ENCODE results near the gene CPEB4. TPM values are rescaled to one million over a fixed set of nuclear protein-coding genes. Genes with fewer than 3 reads are reported as not detected.

Gene CPEB4
- total RNA-seq, 1 experiment from 2014 or later: 11.1 TPM

DNA sequence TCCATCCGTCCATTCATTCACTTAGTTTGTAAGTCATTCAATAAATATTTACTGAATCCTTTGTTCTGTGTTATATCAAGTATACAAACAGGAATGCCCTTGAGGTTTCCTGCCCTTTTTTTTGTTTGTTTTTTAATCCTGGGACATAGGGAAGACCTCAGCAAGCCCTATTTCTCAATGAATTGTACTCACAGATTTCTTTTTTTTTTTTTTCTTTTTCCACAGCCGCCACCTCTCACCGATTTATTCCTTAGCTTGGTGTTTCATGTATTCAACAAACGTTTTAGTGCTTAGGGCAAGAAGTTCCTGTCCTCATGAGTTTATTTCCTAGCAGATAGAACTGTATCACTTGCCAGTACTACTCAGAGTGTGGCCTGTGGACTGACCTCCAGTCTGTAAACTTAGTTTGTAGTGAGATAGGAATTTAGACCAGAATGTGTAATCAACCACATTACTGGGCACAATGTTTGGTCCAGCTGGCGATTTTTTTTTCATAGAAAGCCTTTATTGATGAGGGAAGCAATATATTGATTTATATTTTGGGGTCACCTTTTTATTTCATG, 65.5 kb downstream of the CPEB4 start (continued):
- TF ChIP-seq SIN3A (IDR thresholded peaks at IDR 0.05; ENCODE audit: low read depth): no peak

DNA sequence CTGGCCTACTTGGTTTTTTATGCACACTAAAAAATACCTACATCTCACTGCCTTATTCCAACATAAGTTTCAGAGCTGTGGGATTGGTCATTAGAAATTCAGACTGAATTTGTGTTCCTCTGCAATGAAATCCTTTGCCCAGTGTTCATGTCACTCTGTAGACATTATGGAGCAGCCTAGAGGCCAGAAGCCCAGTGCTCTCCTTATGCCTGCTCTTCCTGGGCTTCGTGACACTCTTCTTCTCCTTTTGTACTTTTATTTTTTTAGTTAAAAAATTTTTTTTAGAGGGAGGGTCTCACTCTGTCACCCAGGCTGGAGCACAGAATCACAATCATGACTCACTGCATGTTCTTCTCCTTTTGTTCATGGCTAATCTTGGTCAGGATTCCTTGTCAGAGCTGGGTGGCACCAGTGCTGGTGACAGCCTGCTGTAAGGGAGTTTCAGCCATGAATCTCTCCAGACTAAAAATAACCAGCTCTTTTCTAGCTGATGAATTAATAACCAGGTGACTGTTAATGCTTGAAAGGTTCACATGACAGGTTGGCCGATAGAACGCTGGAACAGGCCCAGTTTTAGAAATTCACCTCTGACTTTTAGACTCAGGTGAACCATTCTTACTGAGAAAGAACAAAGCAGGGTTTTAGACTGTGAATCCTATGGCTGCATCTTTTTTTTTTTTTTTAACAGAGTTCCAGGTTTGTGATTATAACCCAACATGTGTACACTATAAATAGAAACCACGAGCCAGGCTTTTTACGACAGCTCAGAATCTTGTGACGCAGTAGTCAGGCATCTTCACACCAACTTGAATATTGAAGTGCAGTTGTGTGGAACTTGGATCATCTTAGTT, 66.7 kb downstream of the CPEB4 start:
- Histone ChIP-seq H4K20me1 (ENCODE audit: insufficient read depth) (no peaks in the 10 kb centered on the region), H3K9ac (ENCODE audit: low read length) (no peak overlapping the region), H3K4me1 (ENCODE audit: control insufficient read depth in 1 of 2, insufficient read depth in 2 of 2, low read length in 2 of 2) (no peaks in the 10 kb centered on the region), H3K27ac (ENCODE audit: low read depth, low read length) (no peak overlapping the region), H3K4me3 (replicated peaks in 1 of 2; ENCODE audit: low read depth in 1 of 2, low read length in 2 of 2) (no peak overlapping the region), H3K9me2 (ENCODE audit: insufficient read depth) (no peaks in the 10 kb centered on the region), H3K9me3 (ENCODE audit: control insufficient read depth in 1 of 2, insufficient read depth in 1 of 2, low read depth in 1 of 2, low read length in 2 of 2) (no peaks in the 10 kb centered on the region), H2AFZ (ENCODE audit: low read depth, low read length, poor library complexity, severe bottlenecking) (no peak overlapping the region), H3K4me2 (ENCODE audit: low read length) (no peak overlapping the region), H3K36me3 (ENCODE audit: control insufficient read depth in 1 of 2, insufficient read depth in 2 of 2, low read length in 2 of 2) (peaks cover 0 to 6% of the 10 kb centered on the region in 2 experiments; a peak in 1 of 4 replicates), H3K27me3 (ENCODE audit: insufficient read depth, low read length) (no peaks in the 10 kb centered on the region), H3K79me2 (ENCODE audit: insufficient read depth, low read length) (no peaks in the 10 kb centered on the region)
- POLR2A ChIA-PET: no interaction called here
- DNase-seq (ENCODE audit: low read depth, low spot score): no peak
- RAD21 ChIA-PET (ENCODE audit: low non-redundant PET in 1 of 2, low total read pairs in 2 of 2, uncharacterized antibody in 2 of 2, unreplicated experiment in 2 of 2): no interaction called here
- TF ChIP-seq, protein P1, sequence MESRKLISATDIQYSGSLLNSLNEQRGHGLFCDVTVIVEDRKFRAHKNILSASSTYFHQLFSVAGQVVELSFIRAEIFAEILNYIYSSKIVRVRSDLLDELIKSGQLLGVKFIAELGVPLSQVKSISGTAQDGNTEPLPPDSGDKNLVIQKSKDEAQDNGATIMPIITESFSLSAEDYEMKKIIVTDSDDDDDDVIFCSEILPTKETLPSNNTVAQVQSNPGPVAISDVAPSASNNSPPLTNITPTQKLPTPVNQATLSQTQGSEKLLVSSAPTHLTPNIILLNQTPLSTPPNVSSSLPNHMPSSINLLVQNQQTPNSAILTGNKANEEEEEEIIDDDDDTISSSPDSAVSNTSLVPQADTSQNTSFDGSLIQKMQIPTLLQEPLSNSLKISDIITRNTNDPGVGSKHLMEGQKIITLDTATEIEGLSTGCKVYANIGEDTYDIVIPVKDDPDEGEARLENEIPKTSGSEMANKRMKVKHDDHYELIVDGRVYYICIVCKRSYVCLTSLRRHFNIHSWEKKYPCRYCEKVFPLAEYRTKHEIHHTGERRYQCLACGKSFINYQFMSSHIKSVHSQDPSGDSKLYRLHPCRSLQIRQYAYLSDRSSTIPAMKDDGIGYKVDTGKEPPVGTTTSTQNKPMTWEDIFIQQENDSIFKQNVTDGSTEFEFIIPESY (IDR thresholded peaks at IDR 0.05; ENCODE audit: extremely low read depth, insufficient replicate concordance, low read length): no peak
- TF ChIP-seq POLR2A (IDR thresholded peaks at IDR 0.05; ENCODE audit: borderline replicate concordance, extremely low read depth, insufficient read depth, insufficient read length) (no peak), SIN3A (IDR thresholded peaks at IDR 0.05; ENCODE audit: low read depth) (no peak), ZFX (IDR thresholded peaks at IDR 0.05) (no peak), POLR2AphosphoS5 (IDR thresholded peaks at IDR 0.05; ENCODE audit: low read depth, low read length) (no peak), YY1 (IDR thresholded peaks at IDR 0.05; ENCODE audit: extremely low read depth, insufficient replicate concordance, low read depth, low read length) (no peak), EGR1 (IDR thresholded peaks at IDR 0.05; ENCODE audit: low read depth) (no peak), SRF (IDR thresholded peaks at IDR 0.05; ENCODE audit: low read depth) (no peak), SP1 (IDR thresholded peaks at IDR 0.05; ENCODE audit: low read depth) (no peak), CEBPB (IDR thresholded peaks at IDR 0.05; ENCODE audit: low read depth) (no peak)
- CTCF ChIA-PET: no interaction called here
- no peak for ATAC-seq
- intact Hi-C loops (cut with micrococcal nuclease): no loop called here
- BruUV-seq (replicated peaks): no TSS peak
